ENCODE measurements around the gene LSAMP.

DNA sequence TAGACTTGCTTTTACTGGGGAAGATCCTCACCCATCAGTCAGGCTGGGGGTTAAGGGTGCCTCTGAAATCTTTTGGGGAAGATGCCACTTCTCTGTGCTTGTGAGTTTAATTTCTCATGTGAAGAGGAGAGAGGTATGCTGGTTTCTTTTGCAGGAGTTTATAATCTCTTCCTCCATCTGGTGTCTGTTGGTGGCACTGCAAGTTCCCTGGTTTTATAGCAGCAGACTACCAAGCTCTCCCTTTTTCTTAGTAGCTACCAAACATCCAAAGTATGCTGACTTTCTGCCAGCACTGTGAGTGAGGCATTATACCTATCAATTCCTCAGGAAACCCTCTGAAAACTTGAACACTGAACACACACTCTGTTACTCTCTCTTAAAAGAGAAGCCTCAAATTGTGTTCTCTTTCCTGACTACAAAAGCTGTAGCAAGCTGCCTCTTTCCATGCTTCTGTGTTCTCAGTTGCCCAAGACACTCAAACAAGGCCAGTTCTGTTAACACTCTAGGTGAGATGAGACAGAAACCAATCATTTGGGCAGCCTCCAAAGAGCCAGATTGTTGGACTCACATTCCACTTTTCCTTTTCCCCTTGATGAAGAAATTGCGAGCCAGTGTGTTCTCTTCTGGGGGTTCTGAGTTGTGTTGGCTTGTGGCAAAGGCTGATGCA, 522.5 kb downstream of the LSAMP start:
- TF ChIP-seq BHLHE40 (IDR thresholded peaks at IDR 0.05; ENCODE audit: low read depth, low read length): no peak
- no peak for TF ChIP-seq NFE2L2 (IDR thresholded peaks at IDR 0.05; ENCODE audit: low read depth, low read length)
- TF ChIP-seq, protein P1, sequence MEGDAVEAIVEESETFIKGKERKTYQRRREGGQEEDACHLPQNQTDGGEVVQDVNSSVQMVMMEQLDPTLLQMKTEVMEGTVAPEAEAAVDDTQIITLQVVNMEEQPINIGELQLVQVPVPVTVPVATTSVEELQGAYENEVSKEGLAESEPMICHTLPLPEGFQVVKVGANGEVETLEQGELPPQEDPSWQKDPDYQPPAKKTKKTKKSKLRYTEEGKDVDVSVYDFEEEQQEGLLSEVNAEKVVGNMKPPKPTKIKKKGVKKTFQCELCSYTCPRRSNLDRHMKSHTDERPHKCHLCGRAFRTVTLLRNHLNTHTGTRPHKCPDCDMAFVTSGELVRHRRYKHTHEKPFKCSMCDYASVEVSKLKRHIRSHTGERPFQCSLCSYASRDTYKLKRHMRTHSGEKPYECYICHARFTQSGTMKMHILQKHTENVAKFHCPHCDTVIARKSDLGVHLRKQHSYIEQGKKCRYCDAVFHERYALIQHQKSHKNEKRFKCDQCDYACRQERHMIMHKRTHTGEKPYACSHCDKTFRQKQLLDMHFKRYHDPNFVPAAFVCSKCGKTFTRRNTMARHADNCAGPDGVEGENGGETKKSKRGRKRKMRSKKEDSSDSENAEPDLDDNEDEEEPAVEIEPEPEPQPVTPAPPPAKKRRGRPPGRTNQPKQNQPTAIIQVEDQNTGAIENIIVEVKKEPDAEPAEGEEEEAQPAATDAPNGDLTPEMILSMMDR (conservative IDR thresholded peaks at IDR 0.05; ENCODE audit: low read depth, low read length): peak; percentile 58
- TF ChIP-seq MXI1 (IDR thresholded peaks at IDR 0.05; ENCODE audit: borderline replicate concordance, low read depth, low read length): no peak
- TF ChIP-seq SMC3 (IDR thresholded peaks at IDR 0.05; ENCODE audit: low read depth, low read length): peak; percentile 31; the same call in 1 of the 2 replicates
- no peak for TF ChIP-seq POLR2A (IDR thresholded peaks at IDR 0.05; ENCODE audit: low read depth, low read length)
- no peak for TF ChIP-seq MAFK (IDR thresholded peaks at IDR 0.05; ENCODE audit: low read depth, low read length)
- TF ChIP-seq, protein P2, sequence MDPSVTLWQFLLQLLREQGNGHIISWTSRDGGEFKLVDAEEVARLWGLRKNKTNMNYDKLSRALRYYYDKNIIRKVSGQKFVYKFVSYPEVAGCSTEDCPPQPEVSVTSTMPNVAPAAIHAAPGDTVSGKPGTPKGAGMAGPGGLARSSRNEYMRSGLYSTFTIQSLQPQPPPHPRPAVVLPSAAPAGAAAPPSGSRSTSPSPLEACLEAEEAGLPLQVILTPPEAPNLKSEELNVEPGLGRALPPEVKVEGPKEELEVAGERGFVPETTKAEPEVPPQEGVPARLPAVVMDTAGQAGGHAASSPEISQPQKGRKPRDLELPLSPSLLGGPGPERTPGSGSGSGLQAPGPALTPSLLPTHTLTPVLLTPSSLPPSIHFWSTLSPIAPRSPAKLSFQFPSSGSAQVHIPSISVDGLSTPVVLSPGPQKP (IDR thresholded peaks at IDR 0.05; ENCODE audit: borderline replicate concordance, low read depth, low read length): no peak
- TF ChIP-seq, protein P3, sequence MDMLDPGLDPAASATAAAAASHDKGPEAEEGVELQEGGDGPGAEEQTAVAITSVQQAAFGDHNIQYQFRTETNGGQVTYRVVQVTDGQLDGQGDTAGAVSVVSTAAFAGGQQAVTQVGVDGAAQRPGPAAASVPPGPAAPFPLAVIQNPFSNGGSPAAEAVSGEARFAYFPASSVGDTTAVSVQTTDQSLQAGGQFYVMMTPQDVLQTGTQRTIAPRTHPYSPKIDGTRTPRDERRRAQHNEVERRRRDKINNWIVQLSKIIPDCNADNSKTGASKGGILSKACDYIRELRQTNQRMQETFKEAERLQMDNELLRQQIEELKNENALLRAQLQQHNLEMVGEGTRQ (IDR thresholded peaks at IDR 0.05; ENCODE audit: low read depth, low read length): no peak
